ENCODE results near the gene EEIG1. TPM values are rescaled to one million over a fixed set of nuclear protein-coding genes. Genes with fewer than 3 reads are reported as not detected.
A peak's percentile ranks its signal among the peaks of the same experiment; 100 is the strongest.

The EEIG1 gene
- total RNA-seq, 1 experiment from 2014 or later = 17.5 TPM

DNA sequence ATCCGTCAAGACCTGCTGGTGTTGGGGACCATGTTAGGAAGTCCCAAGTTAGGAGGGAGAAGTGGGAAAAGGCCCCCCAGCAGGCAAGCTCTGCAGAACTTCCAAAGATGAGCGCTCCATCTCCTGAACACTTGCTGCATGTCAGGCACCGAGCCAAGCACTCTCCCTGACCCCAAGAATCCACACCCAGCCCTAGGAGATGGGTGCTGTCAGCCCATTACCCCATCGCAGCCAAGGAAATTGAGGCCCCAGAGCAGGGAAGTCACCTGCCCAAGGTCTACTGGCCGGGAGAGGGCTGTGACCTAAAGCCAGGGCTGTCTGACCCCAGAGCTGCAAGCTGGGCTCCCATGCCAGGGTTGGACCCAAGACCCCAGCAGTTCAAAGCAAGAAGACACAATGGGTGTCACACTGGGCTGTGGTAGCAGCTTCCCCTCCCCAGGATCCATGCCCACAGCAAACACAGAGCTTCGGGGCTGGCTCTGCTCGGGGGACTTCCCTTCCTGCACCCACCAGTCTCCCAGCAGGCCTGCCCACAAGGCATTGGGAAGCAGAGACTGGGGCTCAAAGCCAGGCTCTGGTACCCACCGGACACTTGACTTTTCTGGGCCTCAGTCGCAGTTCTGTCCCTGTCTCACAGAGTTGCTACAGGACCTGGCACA is 13.5 kb downstream of the EEIG1 start:
- TF ChIP-seq, protein P1, sequence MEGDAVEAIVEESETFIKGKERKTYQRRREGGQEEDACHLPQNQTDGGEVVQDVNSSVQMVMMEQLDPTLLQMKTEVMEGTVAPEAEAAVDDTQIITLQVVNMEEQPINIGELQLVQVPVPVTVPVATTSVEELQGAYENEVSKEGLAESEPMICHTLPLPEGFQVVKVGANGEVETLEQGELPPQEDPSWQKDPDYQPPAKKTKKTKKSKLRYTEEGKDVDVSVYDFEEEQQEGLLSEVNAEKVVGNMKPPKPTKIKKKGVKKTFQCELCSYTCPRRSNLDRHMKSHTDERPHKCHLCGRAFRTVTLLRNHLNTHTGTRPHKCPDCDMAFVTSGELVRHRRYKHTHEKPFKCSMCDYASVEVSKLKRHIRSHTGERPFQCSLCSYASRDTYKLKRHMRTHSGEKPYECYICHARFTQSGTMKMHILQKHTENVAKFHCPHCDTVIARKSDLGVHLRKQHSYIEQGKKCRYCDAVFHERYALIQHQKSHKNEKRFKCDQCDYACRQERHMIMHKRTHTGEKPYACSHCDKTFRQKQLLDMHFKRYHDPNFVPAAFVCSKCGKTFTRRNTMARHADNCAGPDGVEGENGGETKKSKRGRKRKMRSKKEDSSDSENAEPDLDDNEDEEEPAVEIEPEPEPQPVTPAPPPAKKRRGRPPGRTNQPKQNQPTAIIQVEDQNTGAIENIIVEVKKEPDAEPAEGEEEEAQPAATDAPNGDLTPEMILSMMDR (IDR thresholded peaks at IDR 0.05; ENCODE audit: unreplicated experiment) = no peak
- Mint-ChIP-seq H3K27ac (ENCODE audit: low read depth, unreplicated experiment) (peak overlapping the region; percentile 98), H3K4me1 (ENCODE audit: insufficient read depth, unreplicated experiment) (peaks cover 61% of the 10 kb centered on the region), H3K27me3 (ENCODE audit: insufficient read depth, unreplicated experiment) (no peaks in the 10 kb centered on the region), H3K36me3 (ENCODE audit: insufficient read depth, unreplicated experiment) (peaks cover 6% of the 10 kb centered on the region), H3K9me3 (ENCODE audit: unreplicated experiment) (no peaks in the 10 kb centered on the region), H3K4me3 (ENCODE audit: unreplicated experiment) (no peak overlapping the region)
- no TSS peak for BruUV-seq (replicated peaks)
- DNase-seq (ENCODE audit: unreplicated experiment) = no peak
- POLR2A ChIA-PET = interaction anchor here (1.1 to 11.1 kb wide), 2 partner anchors 10 to 11 kb away, joined by 5 to 86 read pairs; partner anchors contain the start of gene EEIG1
- intact Hi-C loops (cut with micrococcal nuclease) = no loop called here
- CTCF ChIA-PET = interaction anchor here (0.6 to 5.1 kb wide), 3 partner anchors 25 to 1692 kb away, joined by 3 to 26 read pairs (median 3); no protein-coding TSS in a partner anchor

DNA sequence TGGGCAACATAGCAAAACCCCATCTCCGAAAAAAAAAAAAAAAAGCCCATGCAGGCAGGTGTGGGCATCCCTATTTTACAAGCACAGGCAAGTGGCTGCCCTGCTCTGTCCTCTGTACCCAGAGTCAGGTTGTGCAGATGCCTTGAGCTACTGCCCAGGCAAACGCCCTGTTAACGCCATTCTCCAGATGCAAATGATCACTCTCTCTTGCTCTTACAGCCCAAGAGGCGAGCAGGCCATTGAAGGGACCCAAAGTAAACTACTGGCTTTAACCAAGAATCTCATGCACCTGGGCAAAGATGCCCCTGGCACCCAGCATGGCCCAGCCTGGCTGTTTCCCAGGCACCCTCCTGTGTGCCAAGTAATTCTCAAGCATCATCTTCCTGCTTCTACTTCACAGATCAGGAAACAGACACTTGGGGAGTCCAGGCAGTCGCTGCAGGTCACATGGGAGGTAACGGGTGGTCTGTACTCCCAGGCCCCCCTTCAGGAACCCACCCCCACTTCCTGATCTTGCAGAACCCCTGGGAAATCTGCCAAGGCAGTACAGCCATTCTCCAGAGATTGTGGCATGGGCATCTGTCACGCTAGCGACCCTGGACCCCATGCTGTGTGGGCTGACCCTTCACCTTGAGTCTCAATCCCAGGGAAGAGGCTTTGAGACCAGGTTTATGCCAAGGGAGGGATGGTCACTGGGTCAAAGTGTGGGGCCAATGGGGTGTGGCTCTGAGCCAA is 14.2 kb downstream of the EEIG1 start:
- CTCF ChIA-PET = interaction anchor here (0.6 to 5.1 kb wide), 3 partner anchors 12 to 24 kb away, joined by 3 to 26 read pairs (median 3); no protein-coding TSS in a partner anchor
- intact Hi-C loops (cut with micrococcal nuclease) = no loop called here
- Mint-ChIP-seq H3K27ac (ENCODE audit: low read depth, unreplicated experiment) (peak overlapping the region; percentile 97), H3K9me3 (ENCODE audit: unreplicated experiment) (no peaks in the 10 kb centered on the region), H3K27me3 (ENCODE audit: insufficient read depth, unreplicated experiment) (no peaks in the 10 kb centered on the region), H3K36me3 (ENCODE audit: insufficient read depth, unreplicated experiment) (peaks cover 12% of the 10 kb centered on the region), H3K4me3 (ENCODE audit: unreplicated experiment) (no peak overlapping the region), H3K4me1 (ENCODE audit: insufficient read depth, unreplicated experiment) (peaks cover 64% of the 10 kb centered on the region)
- peak; percentile 44 for DNase-seq (ENCODE audit: unreplicated experiment)
- TF ChIP-seq, protein P1 (IDR thresholded peaks at IDR 0.05; ENCODE audit: unreplicated experiment) = no peak
- BruUV-seq (replicated peaks) = no TSS peak
- POLR2A ChIA-PET = interaction anchor here (0.9 to 11.1 kb wide), 2 partner anchors 12 to 14 kb away, joined by 3 to 86 read pairs; partner anchors contain the start of gene EEIG1

DNA sequence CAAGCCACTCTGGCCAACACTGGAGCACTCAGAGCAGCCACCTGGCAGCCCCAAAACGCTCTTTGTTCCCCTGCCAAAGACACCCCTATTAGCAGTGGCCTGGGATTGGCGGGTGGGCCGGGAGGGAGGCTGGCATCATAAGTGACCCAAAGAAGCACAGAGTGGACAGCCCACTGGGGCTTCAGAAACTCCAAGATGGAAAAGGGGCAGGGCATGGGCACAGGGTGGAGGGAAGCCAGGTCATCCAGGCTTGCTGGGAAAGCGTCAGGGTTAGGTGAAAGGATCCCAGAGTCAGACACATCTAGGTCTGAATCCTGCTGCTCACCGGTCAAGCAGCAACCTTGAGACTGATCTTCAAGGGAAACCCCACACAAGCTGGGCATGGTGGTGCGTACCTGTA is 14.8 kb downstream of the EEIG1 start:
- TF ChIP-seq, protein P1 (IDR thresholded peaks at IDR 0.05; ENCODE audit: unreplicated experiment) = no peak
- no TSS peak for BruUV-seq (replicated peaks)
- peak; percentile 36 for DNase-seq (ENCODE audit: unreplicated experiment)
- Mint-ChIP-seq H3K36me3 (ENCODE audit: insufficient read depth, unreplicated experiment) (peaks cover 18% of the 10 kb centered on the region), H3K9me3 (ENCODE audit: unreplicated experiment) (no peaks in the 10 kb centered on the region), H3K27me3 (ENCODE audit: insufficient read depth, unreplicated experiment) (no peaks in the 10 kb centered on the region), H3K4me3 (ENCODE audit: unreplicated experiment) (peak overlapping the region; percentile 58), H3K27ac (ENCODE audit: low read depth, unreplicated experiment) (peak overlapping the region; percentile 97), H3K4me1 (ENCODE audit: insufficient read depth, unreplicated experiment) (peaks cover 61% of the 10 kb centered on the region)
- CTCF ChIA-PET = interaction anchor here (1.0 to 5.1 kb wide), 2 partner anchors 13 to 23 kb away, joined by 3 to 26 read pairs; no protein-coding TSS in a partner anchor
- intact Hi-C loops (cut with micrococcal nuclease) = no loop called here
- POLR2A ChIA-PET = interaction anchor here (0.6 to 11.1 kb wide), 5 partner anchors 11 to 25 kb away, joined by 3 to 86 read pairs (median 3); partner anchors contain the start of gene EEIG1
